GM12878 (cell line): ENCODE results near the gene FBXL15.

Experiments used
- CBX5 ChIP-seq: sonication (generic); IDR thresholded peaks from 2 replicates; pipeline ENCODE4 v1.6.1; 2016; ENCODE audit warnings: low read depth, moderate library complexity, mild to moderate bottlenecking, inconsistent platforms
- CHD1 ChIP-seq: IDR thresholded peaks from 2 replicates; pipeline ENCODE4 v1.6.1; 2012; ENCODE audit warnings: low read depth, low read length, improper control_type of control experiment
- EP300 ChIP-seq, 2 experiments: fragments of 150-350 bp in 1 of 2; IDR thresholded peaks; 2 replicates each; pipeline ENCODE4 v1.6.1; 2011 to 2012; ENCODE audit warnings: low read depth in 2 of 2, low read length in 2 of 2, borderline replicate concordance in 1 of 2, improper control_type of control experiment in 1 of 2, inconsistent platforms in 1 of 2; ENCODE audit not compliant: control insufficient read depth in 1 of 2
- GABPA ChIP-seq: IDR thresholded peaks from 2 replicates; pipeline ENCODE4 v1.6.1; 2014; ENCODE audit warnings: antibody characterized with exemption, low read depth, mild to moderate bottlenecking, inconsistent platforms
- KAT2A ChIP-seq: conservative IDR thresholded peaks from 2 replicates; pipeline ENCODE4 v1.6.1; 2011; ENCODE audit warnings: low read depth, low read length; ENCODE audit not compliant: control insufficient read depth
- MEF2A ChIP-seq: IDR thresholded peaks from 2 replicates; pipeline ENCODE4 v1.6.1; 2011; ENCODE audit warnings: low read depth, mild to moderate bottlenecking, low read length, moderate library complexity; ENCODE audit not compliant: insufficient read depth
- POLR2A ChIP-seq: IDR thresholded peaks from 2 replicates; pipeline ENCODE4 v1.6.1; 2011; ENCODE audit warnings: low read depth, mild to moderate bottlenecking, low read length
- RBBP5 ChIP-seq: fragments of 200-600 bp; sonication (generic); conservative IDR thresholded peaks from 2 replicates; pipeline ENCODE4 v1.6.1; 2016
- TCF7 ChIP-seq: IDR thresholded peaks from 2 replicates; pipeline ENCODE4 v1.6.1; 2014; ENCODE audit warnings: antibody characterized with exemption, borderline replicate concordance
- ZNF274 ChIP-seq: IDR thresholded peaks from one replicate; pipeline ENCODE4 v1.8.0; 2011; ENCODE audit not compliant: insufficient read length, insufficient read depth

- TF ChIP-seq MEF2A = no peak
- no peak for TF ChIP-seq GABPA
- TF ChIP-seq TCF7 = no peak
- TF ChIP-seq CBX5 = no peak
- TF ChIP-seq RBBP5 = no peak
- no peak; the same call in 1 of the 2 replicates for TF ChIP-seq POLR2A
- no peak for TF ChIP-seq KAT2A
- no peak for TF ChIP-seq CHD1
- no peak for TF ChIP-seq ZNF274
- TF ChIP-seq EP300 (IDR thresholded peaks at IDR 0.05; ENCODE audit: borderline replicate concordance in 1 of 2, control insufficient read depth in 1 of 2, low read depth in 2 of 2, low read length in 2 of 2) = no peak
These were observed 23.1 kb upstream of the FBXL15 start for GRCh38 chr10:102397222-102398171.
